H9 (cell line): ENCODE results near the gene IFNG-AS1. TPM values are rescaled to one million over a fixed set of nuclear protein-coding genes. Genes with fewer than 3 reads are reported as not detected.

ENCODE experiments used
- DNase-seq: peaks from one replicate; pipeline ENCODE4 v3.0.0-alpha.2; 2017
- H2AFZ ChIP-seq: one replicate; pipeline ENCODE4 v1.6.1; 2013; ENCODE audit warnings: mild to moderate bottlenecking, low read length, control low read depth, moderate library complexity
- H2AK5ac ChIP-seq: 2 replicates; pipeline ENCODE4 v1.6.1; 2013; ENCODE audit warnings: low read length, control low read depth, mixed read lengths; ENCODE audit not compliant: insufficient read length
- H2BK120ac ChIP-seq: one replicate; pipeline ENCODE4 v1.6.1; 2013; ENCODE audit warnings: low read depth, mild to moderate bottlenecking, low read length, control low read depth, inconsistent platforms; ENCODE audit not compliant: poor library complexity, severe bottlenecking
- H2BK12ac ChIP-seq: 2 replicates; pipeline ENCODE4 v1.6.1; 2013; ENCODE audit warnings: low read length, control low read depth, mixed read lengths, low read depth; ENCODE audit not compliant: insufficient read length
- H2BK15ac ChIP-seq: 2 replicates; pipeline ENCODE4 v1.6.1; 2013; ENCODE audit warnings: low read depth, low read length, control low read depth
- H2BK20ac ChIP-seq: one replicate; pipeline ENCODE4 v1.6.1; 2013; ENCODE audit warnings: low read depth, mild to moderate bottlenecking, low read length, control low read depth, inconsistent platforms; ENCODE audit not compliant: poor library complexity, severe bottlenecking
- H2BK5ac ChIP-seq: 2 replicates; pipeline ENCODE4 v1.6.1; 2013; ENCODE audit warnings: low read length, control low read depth, mixed read lengths; ENCODE audit not compliant: insufficient read length
- H3K14ac ChIP-seq: 2 replicates; pipeline ENCODE4 v1.6.1; 2013; ENCODE audit warnings: low read length, control low read depth; ENCODE audit not compliant: insufficient read depth
- H3K18ac ChIP-seq: 2 replicates; pipeline ENCODE4 v1.6.1; 2013; ENCODE audit warnings: low read depth, mild to moderate bottlenecking, mixed read lengths, low read length, control low read depth; ENCODE audit not compliant: insufficient read length
- H3K23ac ChIP-seq: 2 replicates; pipeline ENCODE4 v1.6.1; 2013; ENCODE audit warnings: low read length, control low read depth, mixed read lengths, low read depth; ENCODE audit not compliant: insufficient read length
- H3K23me2 ChIP-seq: 2 replicates; pipeline ENCODE4 v1.6.1; 2013; ENCODE audit warnings: low read depth, mild to moderate bottlenecking, mixed read lengths, low read length, control low read depth; ENCODE audit not compliant: insufficient read length, poor library complexity, severe bottlenecking
- H3K27ac ChIP-seq: 2 replicates; pipeline ENCODE4 v1.5.1; 2013; ENCODE audit warnings: low read length, control low read depth, mixed read lengths, low read depth; ENCODE audit not compliant: insufficient read length
- H3K27me3 ChIP-seq: 2 replicates; pipeline ENCODE4 v1.6.1; 2013; ENCODE audit warnings: low read length, control low read depth, inconsistent platforms; ENCODE audit not compliant: insufficient read depth
- H3K4ac ChIP-seq: 2 replicates; pipeline ENCODE4 v1.6.1; 2013; ENCODE audit warnings: low read depth, mild to moderate bottlenecking, control low read depth, inconsistent platforms, low read length, moderate library complexity
- H3K4me1 ChIP-seq: 2 replicates; pipeline ENCODE4 v1.6.1; 2013; ENCODE audit warnings: low read length, control low read depth, inconsistent platforms; ENCODE audit not compliant: insufficient read depth
- H3K4me2 ChIP-seq: 2 replicates; pipeline ENCODE4 v1.6.1; 2013; ENCODE audit warnings: low read length, control low read depth, mixed read lengths; ENCODE audit not compliant: insufficient read length, insufficient read depth
- H3K56ac ChIP-seq: 2 replicates; pipeline ENCODE4 v1.6.1; 2013; ENCODE audit warnings: low read depth, mild to moderate bottlenecking, mixed read lengths, low read length, control low read depth; ENCODE audit not compliant: insufficient read length
- H3K79me1 ChIP-seq: 2 replicates; pipeline ENCODE4 v1.6.1; 2013; ENCODE audit warnings: low read depth, mild to moderate bottlenecking, moderate library complexity, low read length, control low read depth, inconsistent platforms; ENCODE audit not compliant: insufficient read depth, poor library complexity, severe bottlenecking
- H3K79me2 ChIP-seq: 2 replicates; pipeline ENCODE4 v1.6.1; 2013; ENCODE audit warnings: low read length, control low read depth, inconsistent platforms; ENCODE audit not compliant: insufficient read depth
- H3K9ac ChIP-seq: 2 replicates; pipeline ENCODE4 v1.6.1; 2013; ENCODE audit warnings: low read length, control low read depth, mixed read lengths; ENCODE audit not compliant: insufficient read length; ENCODE audit errors: extremely low read depth
- H3K9me3 ChIP-seq: one replicate; pipeline ENCODE4 v1.6.1; 2013; ENCODE audit warnings: low read depth, low read length, inconsistent platforms; ENCODE audit not compliant: control insufficient read depth
- H3T11ph ChIP-seq: one replicate; pipeline ENCODE4 v1.6.1; 2013; ENCODE audit warnings: mild to moderate bottlenecking, low read length, control low read depth, inconsistent platforms
- H4K20me1 ChIP-seq: one replicate; pipeline ENCODE4 v1.6.1; 2013; ENCODE audit not compliant: control insufficient read depth, insufficient read length, insufficient read depth
- H4K5ac ChIP-seq: 2 replicates; pipeline ENCODE4 v1.6.1; 2013; ENCODE audit warnings: low read depth, mild to moderate bottlenecking, mixed read lengths, low read length, control low read depth; ENCODE audit not compliant: insufficient read length
- H4K8ac ChIP-seq: replicated peaks from 2 replicates; pipeline ENCODE4 v1.6.1; 2013; ENCODE audit warnings: low read length, control low read depth, mixed read lengths, low read depth; ENCODE audit not compliant: insufficient read length
- H4K91ac ChIP-seq: 2 replicates; pipeline ENCODE4 v1.6.1; 2013; ENCODE audit warnings: low read depth, mild to moderate bottlenecking, moderate library complexity, mixed read lengths, low read length, control low read depth; ENCODE audit not compliant: insufficient read length
- H3K27ac Mint-ChIP-seq, 3 experiments: 2 replicates in 2 of 3; 3 replicates in 1 of 3; pipeline ENCODE4 v1.8.0; 2020 to 2021; ENCODE audit warnings: mixed read lengths in 3 of 3, mild to moderate bottlenecking in 1 of 3, moderate library complexity in 1 of 3
- H3K27me3 Mint-ChIP-seq: 2 replicates; pipeline ENCODE4 v1.8.0; 2021; ENCODE audit warnings: low read depth, mild to moderate bottlenecking, moderate library complexity, mixed read lengths
- H3K36me3 Mint-ChIP-seq, 3 experiments: 2 replicates in 2 of 3; 3 replicates in 1 of 3; pipeline ENCODE4 v1.8.0; 2020 to 2021; ENCODE audit warnings: low read depth in 3 of 3, mixed read lengths in 3 of 3; ENCODE audit not compliant: insufficient read depth in 1 of 3
- H3K4me1 Mint-ChIP-seq, 2 experiments: 2 replicates each; pipeline ENCODE4 v1.8.0; 2020; ENCODE audit warnings: mixed read lengths in 2 of 2
- H3K4me3 Mint-ChIP-seq, 2 experiments: 2 replicates in 1 of 2; 3 replicates in 1 of 2; pipeline ENCODE4 v1.8.0; 2020 to 2021; ENCODE audit warnings: mild to moderate bottlenecking in 2 of 2, mixed read lengths in 2 of 2, moderate library complexity in 1 of 2
- H3K9me3 Mint-ChIP-seq, 2 experiments: 2 replicates in 1 of 2; 3 replicates in 1 of 2; pipeline ENCODE4 v1.8.0; 2020; ENCODE audit warnings: mild to moderate bottlenecking in 2 of 2, mixed read lengths in 2 of 2, moderate library complexity in 1 of 2
- WGBS: extraction: QIAGEN DNeasy Blood & Tissue Kit; methylation state at CpG from one replicate; pipeline ENCODE4 v1.1.7; 2013; ENCODE audit warnings: missing lambda C conversion rate, low lambda C conversion rate, mixed read lengths; ENCODE audit not compliant: insufficient read length; ENCODE audit errors: extremely low coverage; 5-methylcytosine and 5-hydroxymethylcytosine counted together
- total RNA-seq: library from RNA; stranded (reverse); gene quantifications from 2 replicates; pipeline ENCODE4 v1.2.1, GENCODE V29; 2021
- TF ChIP-seq, protein P1 (sequence below): fragments of 200-600 bp; sonication (generic); conservative IDR thresholded peaks from 3 replicates; pipeline ENCODE4 v1.8.0; 2021; ENCODE audit warnings: antibody characterized with exemption, mild to moderate bottlenecking

The IFNG-AS1 gene
- total RNA-seq, 1 experiment from 2014 or later = not detected

GRCh38 chr12:68042212-68042699 is 53.0 kb downstream of the IFNG-AS1 start:
- Histone ChIP-seq H3K23ac (no peak overlapping the region), H2BK5ac (no peak overlapping the region), H2BK15ac (no peak overlapping the region), H4K8ac (no peak overlapping the region), H3K4me1 (no peaks in the 10 kb centered on the region), H2BK20ac (no peak overlapping the region), H3K56ac (no peak overlapping the region), H3K14ac (no peak overlapping the region), H2AK5ac (no peak overlapping the region), H3K27me3 (no peaks in the 10 kb centered on the region), H2BK120ac (no peak overlapping the region), H3K18ac (no peak overlapping the region), H3K4me2 (no peak overlapping the region), H3K23me2 (no peaks in the 10 kb centered on the region), H3K79me1 (no peaks in the 10 kb centered on the region), H4K20me1 (no peaks in the 10 kb centered on the region), H3K4ac (no peak overlapping the region), H4K5ac (no peak overlapping the region), H3K9ac (no peak overlapping the region), H2AFZ (no peak overlapping the region), H3K9me3 (no peaks in the 10 kb centered on the region), H3T11ph (no peak overlapping the region), H2BK12ac (no peak overlapping the region), H3K79me2 (no peaks in the 10 kb centered on the region), H4K91ac (no peak overlapping the region), H3K27ac (no peak overlapping the region)
- Mint-ChIP-seq H3K27me3 (no peaks in the 10 kb centered on the region; the same call in 1 of the 2 replicates), H3K27ac (no peak overlapping the region), H3K9me3 (peaks cover 3 to 6% of the 10 kb centered on the region in 2 experiments; a peak in 4 of 5 replicates), H3K36me3 (peaks cover 0 to 6% (median 2%) of the 10 kb centered on the region in 3 experiments; a peak in 2 of 7 replicates), H3K4me1 (peaks cover 0 to 2% of the 10 kb centered on the region in 2 experiments; a peak in 2 of 4 replicates), H3K4me3 (no peak overlapping the region)
- DNase-seq = no peak
- TF ChIP-seq, protein P1, sequence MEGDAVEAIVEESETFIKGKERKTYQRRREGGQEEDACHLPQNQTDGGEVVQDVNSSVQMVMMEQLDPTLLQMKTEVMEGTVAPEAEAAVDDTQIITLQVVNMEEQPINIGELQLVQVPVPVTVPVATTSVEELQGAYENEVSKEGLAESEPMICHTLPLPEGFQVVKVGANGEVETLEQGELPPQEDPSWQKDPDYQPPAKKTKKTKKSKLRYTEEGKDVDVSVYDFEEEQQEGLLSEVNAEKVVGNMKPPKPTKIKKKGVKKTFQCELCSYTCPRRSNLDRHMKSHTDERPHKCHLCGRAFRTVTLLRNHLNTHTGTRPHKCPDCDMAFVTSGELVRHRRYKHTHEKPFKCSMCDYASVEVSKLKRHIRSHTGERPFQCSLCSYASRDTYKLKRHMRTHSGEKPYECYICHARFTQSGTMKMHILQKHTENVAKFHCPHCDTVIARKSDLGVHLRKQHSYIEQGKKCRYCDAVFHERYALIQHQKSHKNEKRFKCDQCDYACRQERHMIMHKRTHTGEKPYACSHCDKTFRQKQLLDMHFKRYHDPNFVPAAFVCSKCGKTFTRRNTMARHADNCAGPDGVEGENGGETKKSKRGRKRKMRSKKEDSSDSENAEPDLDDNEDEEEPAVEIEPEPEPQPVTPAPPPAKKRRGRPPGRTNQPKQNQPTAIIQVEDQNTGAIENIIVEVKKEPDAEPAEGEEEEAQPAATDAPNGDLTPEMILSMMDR = no peak
- WGBS = no CpG with 5 or more reads among the region's 6 CpGs
